Measurements from ENCODE around the gene TNFRSF9. TPM values are rescaled to one million over a fixed set of nuclear protein-coding genes. Genes with fewer than 3 reads are reported as not detected.

Gene TNFRSF9
- total and polyA plus RNA-seq, 2 donors (not counting 3 experiments of a cell fraction or from before 2014, with no cell fraction given), result 0.15 to 0.22 TPM

GRCh38 chr1:7878027-7878426, 62.6 kb downstream of the TNFRSF9 start:
- Histone ChIP-seq H3K9me1 (replicated peaks; ENCODE audit: control insufficient read depth, extremely low read depth, insufficient read depth, low read length) (no peaks in the 10 kb centered on the region), H3K4me1 (ENCODE audit: control insufficient read depth, extremely low read depth, insufficient read depth, low read length) (no peaks in the 10 kb centered on the region), H3K27ac (ENCODE audit: insufficient read depth, low read depth, low read length) (no peak overlapping the region), H3K27me3 (ENCODE audit: control insufficient read depth in 2 of 2, insufficient read depth in 2 of 2, low read length in 2 of 2) (peaks cover 0 to 3% of the 10 kb centered on the region in 2 experiments), H3K9ac (replicated peaks; ENCODE audit: extremely low read depth, insufficient read depth, low read length) (no peak overlapping the region), H3K79me2 (ENCODE audit: control insufficient read depth, insufficient read depth, low read length) (no peaks in the 10 kb centered on the region), H4K20me1 (replicated peaks; ENCODE audit: control insufficient read depth, extremely low read depth, insufficient read depth, low read length) (no peaks in the 10 kb centered on the region), H2AFZ (ENCODE audit: low read depth, low read length) (no peak overlapping the region), H3K4me3 (replicated peaks in 1 of 3; ENCODE audit: insufficient read depth in 1 of 3, low read depth in 1 of 3, low read length in 3 of 3) (no peak overlapping the region), H3K4me2 (ENCODE audit: insufficient read depth, low read length) (no peak overlapping the region), H3K9me3 (replicated peaks; ENCODE audit: control insufficient read depth, insufficient read depth, low read length) (no peaks in the 10 kb centered on the region), H3K36me3 (ENCODE audit: control insufficient read depth in 2 of 2, extremely low read depth in 1 of 2, insufficient read depth in 2 of 2, low read length in 2 of 2) (no peaks in the 10 kb centered on the region)
- intact Hi-C loops (cut with micrococcal nuclease), result no loop called here
- CTCF ChIA-PET, result interaction anchor here (0.9 to 1.2 kb wide), 2 partner anchors 31 to 210 kb away, joined by 3 read pairs; no protein-coding TSS in a partner anchor
- dilution Hi-C loops (cut with MboI; ENCODE audit: extremely low pct_ligation_motif_present, low sequenced_read_pairs), result no loop called here
- no peak for FAIRE-seq
- POLR2A ChIA-PET, result no interaction called here
- TF ChIP-seq POLR2AphosphoS5 (IDR thresholded peaks at IDR 0.05; ENCODE audit: insufficient read depth, low read depth, low read length), result no peak
- TF ChIP-seq EZH2 (IDR thresholded peaks at IDR 0.05; ENCODE audit: borderline replicate concordance, low read depth, low read length, severe bottlenecking), result no peak
- TF ChIP-seq JUN (IDR thresholded peaks at IDR 0.05; ENCODE audit: borderline replicate concordance, insufficient read depth, insufficient read length, low read depth), result no peak
- no peak for TF ChIP-seq CTCF (IDR thresholded peaks at IDR 0.05; ENCODE audit: extremely low read depth in 1 of 2, insufficient read depth in 1 of 2, low read depth in 1 of 2, low read length in 2 of 2)
- TF ChIP-seq POLR2A (IDR thresholded peaks at IDR 0.05; ENCODE audit: low read depth, low read length), result no peak
- TF ChIP-seq MAX (IDR thresholded peaks at IDR 0.05; ENCODE audit: insufficient read depth, insufficient read length), result no peak
- no peak for TF ChIP-seq MYC (IDR thresholded peaks at IDR 0.05; ENCODE audit: low read depth, low read length)
- TF ChIP-seq FOS (IDR thresholded peaks at IDR 0.05; ENCODE audit: borderline replicate concordance, insufficient read depth, low read length), result no peak
- no peak for TF ChIP-seq GATA2 (IDR thresholded peaks at IDR 0.05; ENCODE audit: insufficient read depth, insufficient read length, low read depth, low read length)
- no peak for DNase-seq (ENCODE audit: low read depth, low spot score)
- no TSS peak for BruUV-seq (replicated peaks)
